ENCODE measurements around the gene ACTR1A.

GRCh38 chr10:102484021-102484420 is 18.5 kb downstream of the ACTR1A start:
- TF ChIP-seq POLR2A (IDR thresholded peaks at IDR 0.05) = no peak
- no peak for TF ChIP-seq CTCF (IDR thresholded peaks at IDR 0.05)
